HCT116 (cell line): Measurements from ENCODE around the gene FAM118A.

Experiments
- CTCF ChIP-seq, 3 experiments: fragments of 200-600 bp in 1 of 3; sonication (generic) in 1 of 3; IDR thresholded peaks in 2 of 3; conservative IDR thresholded peaks in 1 of 3; 2 replicates each; pipeline ENCODE4 v1.5.1; 2012 to 2017; ENCODE audit warnings: low read depth in 2 of 3, low read length in 2 of 3, antibody characterized with exemption in 1 of 3, borderline replicate concordance in 1 of 3, control low read depth in 1 of 3, mild to moderate bottlenecking in 1 of 3, mixed read lengths in 1 of 3, mixed run types in 1 of 3, moderate library complexity in 1 of 3; ENCODE audit not compliant: insufficient read depth in 1 of 3
- EGR1 ChIP-seq: IDR thresholded peaks from 2 replicates; pipeline ENCODE4 v1.6.1; 2012; ENCODE audit warnings: low read depth
- FOSL1 ChIP-seq: IDR thresholded peaks from 2 replicates; pipeline ENCODE4 v1.6.1; 2012; ENCODE audit warnings: low read depth
- POLR2A ChIP-seq: IDR thresholded peaks from 2 replicates; pipeline ENCODE4 v1.7.0; 2011; ENCODE audit warnings: borderline replicate concordance; ENCODE audit not compliant: insufficient read depth, insufficient read length; ENCODE audit errors: extremely low read depth
- POLR2AphosphoS5 ChIP-seq: IDR thresholded peaks from 2 replicates; pipeline ENCODE4 v1.6.1; 2011; ENCODE audit warnings: mild to moderate bottlenecking, low read depth, low read length, moderate library complexity
- REST ChIP-seq: IDR thresholded peaks from 2 replicates; pipeline ENCODE4 v1.6.1; 2012; ENCODE audit warnings: low read depth
- ZNF274 ChIP-seq: fragments of 200-500 bp; sonication (Bioruptor generic); IDR thresholded peaks from 2 replicates; pipeline ENCODE4 v1.6.1; 2014; ENCODE audit warnings: mild to moderate bottlenecking, low read depth, low read length, inconsistent platforms

GRCh38 chr22:45334068-45334467, 24.3 kb downstream of the FAM118A start:
- no peak for TF ChIP-seq CTCF (IDR thresholded peaks at IDR 0.05 in 2 of 3, conservative IDR thresholded peaks at IDR 0.05 in 1 of 3; ENCODE audit: borderline replicate concordance in 1 of 3, insufficient read depth in 1 of 3, low read depth in 2 of 3, low read length in 2 of 3)
- TF ChIP-seq ZNF274, result no peak
- TF ChIP-seq POLR2AphosphoS5, result no peak
- no peak for TF ChIP-seq REST
- no peak for TF ChIP-seq POLR2A
- no peak for TF ChIP-seq FOSL1
- TF ChIP-seq EGR1, result no peak
